HepG2 (cell line): Measurements from ENCODE around the gene RTEL1. TPM values are rescaled to one million over a fixed set of nuclear protein-coding genes. Genes with fewer than 3 reads are reported as not detected.

ENCODE experiments used
- CC2D1A ChIP-seq: sonication (generic); formaldehyde crosslinking; IDR thresholded peaks from 2 replicates; pipeline ENCODE4 v1.8.1; 2023; ENCODE audit warnings: mild to moderate bottlenecking, missing genetic modification reagents
- EEA1 ChIP-seq: sonication (generic); formaldehyde crosslinking; IDR thresholded peaks from 2 replicates; pipeline ENCODE4 v1.5.1; 2020; ENCODE audit warnings: mild to moderate bottlenecking, missing genetic modification reagents, borderline replicate concordance
- FOSL1 ChIP-seq: sonication (generic); formaldehyde crosslinking; IDR thresholded peaks from 2 replicates; pipeline ENCODE4 v1.9.0; 2021; ENCODE audit warnings: missing genetic modification reagents, borderline replicate concordance
- MTA1 ChIP-seq: sonication (generic); formaldehyde crosslinking; IDR thresholded peaks from 2 replicates; pipeline ENCODE4 v1.4.0; 2020; ENCODE audit warnings: missing genetic modification reagents, mild to moderate bottlenecking, borderline replicate concordance
- SCMH1 ChIP-seq: sonication (generic); formaldehyde crosslinking; IDR thresholded peaks from 2 replicates; pipeline ENCODE4 v1.9.0; 2021; ENCODE audit warnings: missing genetic modification reagents, mild to moderate bottlenecking, borderline replicate concordance
- SMAD3 ChIP-seq: sonication (generic); formaldehyde crosslinking; IDR thresholded peaks from 2 replicates; pipeline ENCODE4 v1.4.0; 2020; ENCODE audit warnings: missing genetic modification reagents
- ZIK1 ChIP-seq: sonication (generic); formaldehyde crosslinking; IDR thresholded peaks from 2 replicates; pipeline ENCODE4 v1.5.0; 2020; ENCODE audit warnings: mild to moderate bottlenecking, low read depth, missing genetic modification reagents, borderline replicate concordance
- ZNF296 ChIP-seq: sonication (generic); formaldehyde crosslinking; conservative IDR thresholded peaks from 2 replicates; pipeline ENCODE4 v1.5.0; 2020; ENCODE audit warnings: mild to moderate bottlenecking, missing genetic modification reagents
- ZNF468 ChIP-seq: sonication (generic); formaldehyde crosslinking; IDR thresholded peaks from 2 replicates; pipeline ENCODE4 v1.8.0; 2022; ENCODE audit warnings: mild to moderate bottlenecking, moderate library complexity, missing genetic modification reagents
- ZNF615 ChIP-seq: sonication (generic); formaldehyde crosslinking; IDR thresholded peaks from 2 replicates; pipeline ENCODE4 v1.5.0; 2020; ENCODE audit warnings: mild to moderate bottlenecking, missing genetic modification reagents, borderline replicate concordance
- ZNF678 ChIP-seq: sonication (generic); formaldehyde crosslinking; IDR thresholded peaks from 2 replicates; pipeline ENCODE4 v1.4.0; 2020; ENCODE audit warnings: mild to moderate bottlenecking, missing genetic modification reagents
- ZNF703 ChIP-seq: sonication (generic); formaldehyde crosslinking; IDR thresholded peaks from 2 replicates; pipeline ENCODE4 v1.5.1; 2020; ENCODE audit warnings: missing genetic modification reagents, mild to moderate bottlenecking, moderate library complexity, borderline replicate concordance
- polyA plus RNA-seq, 8 experiments: library from polyadenylated mRNA; depleted of rRNA in 3 of 8; stranded (reverse) in 7 of 8; unstranded in 1 of 8; fragments of >200 nt; fragmentation: Illumina TruSeq in 4 of 8; extraction: Trizol in 4 of 8; gene quantifications; 2 replicates each; pipeline versions ENCODE4 v1.2.1 to v1.2.3, GENCODE V29; 2011 to 2016; ENCODE audit warnings: low read depth in 4 of 8, missing spikeins in 1 of 8, mixed read lengths in 1 of 8; ENCODE audit not compliant: insufficient read depth in 1 of 8
- total RNA-seq, 5 experiments: library from RNA; depleted of rRNA; stranded (reverse); fragments of >200 nt; fragmentation: Illumina TruSeq; extraction: Trizol; gene quantifications; 2 replicates each; pipeline ENCODE4 v1.2.3, GENCODE V29; 2016; ENCODE audit warnings: low read depth in 1 of 5
- TF ChIP-seq, protein P1 (sequence below): sonication (generic); formaldehyde crosslinking; IDR thresholded peaks from 2 replicates; pipeline ENCODE4; 2020; ENCODE audit warnings: missing genetic modification reagents, mild to moderate bottlenecking, borderline replicate concordance
- TF ChIP-seq, protein P2 (sequence below): sonication (generic); IDR thresholded peaks from 2 replicates; pipeline ENCODE4 v1.6.1; 2016; ENCODE audit warnings: low read depth, borderline replicate concordance
- TF ChIP-seq, protein P3 (sequence below): sonication (generic); formaldehyde crosslinking; IDR thresholded peaks from 2 replicates; pipeline ENCODE4 v1.5.0; 2020; ENCODE audit warnings: mild to moderate bottlenecking, missing genetic modification reagents
- TF ChIP-seq, protein P4 (sequence below): sonication (generic); formaldehyde crosslinking; IDR thresholded peaks from 2 replicates; pipeline ENCODE4 v1.8.1; 2022; ENCODE audit warnings: low read depth, mild to moderate bottlenecking, missing genetic modification reagents

RTEL1 gene
- total and polyA plus RNA-seq, 2 of the 13 experiments (the other 11 are each of a cell fraction or from before 2014, with no cell fraction given), result 21.8 to 36.4 TPM

DNA sequence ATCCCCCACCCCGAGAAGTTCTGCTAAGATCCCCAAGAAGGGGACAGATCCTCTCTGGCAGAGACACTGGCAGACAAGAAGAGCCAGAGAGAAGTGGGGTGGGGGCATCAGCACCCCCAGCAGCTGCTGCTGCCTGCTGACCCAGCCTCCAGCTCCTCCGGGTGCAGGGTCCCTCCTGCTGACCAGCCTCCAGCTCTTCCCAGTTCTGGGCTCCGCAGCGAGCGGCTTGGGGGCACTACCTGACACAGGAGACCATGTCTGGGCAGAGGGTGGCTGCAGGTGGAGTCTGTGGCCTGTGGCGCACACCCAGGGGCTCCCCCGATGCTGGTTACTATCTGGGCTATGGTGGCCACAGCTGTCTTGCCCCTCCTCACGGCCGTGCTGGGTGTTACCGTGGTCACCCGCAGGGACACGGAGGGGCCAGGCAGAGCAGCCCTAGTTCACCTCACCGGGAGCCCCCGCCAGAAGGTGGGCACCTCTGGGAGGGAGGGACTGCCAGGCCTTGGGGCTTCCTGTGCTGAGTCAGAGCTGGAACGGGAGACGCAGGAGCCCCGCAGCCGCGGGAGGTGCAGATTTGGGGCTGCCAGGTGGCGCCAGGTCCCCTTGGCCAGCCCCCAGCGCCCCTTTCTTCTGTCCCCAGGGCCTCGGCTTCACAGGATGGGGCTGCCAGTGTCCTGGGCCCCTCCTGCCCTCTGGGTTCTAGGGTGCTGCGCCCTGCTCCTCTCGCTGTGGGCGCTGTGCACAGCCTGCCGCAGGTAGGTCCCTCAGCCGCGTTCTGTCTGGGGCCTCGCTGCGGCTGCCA, 79.0 kb downstream of the RTEL1 start (continued):
- TF ChIP-seq ZNF296 (CRISPR knock-in tag) (peak; percentile 27; the same call in 1 of the 2 replicates), FOSL1 (CRISPR knock-in tag) (no peak), ZNF678 (peak; percentile 32; the same call in 1 of the 2 replicates), SCMH1 (CRISPR knock-in tag) (no peak), EEA1 (CRISPR knock-in tag) (peak; percentile 87; the same call in 1 of the 2 replicates), CC2D1A (0 out of 2 replicates have a peak, but pooled peaks have one; percentile 83), MTA1 (CRISPR knock-in tag) (0 out of 2 replicates have a peak, but pooled peaks have one; percentile 7), ZIK1 (no peak; the same call in 1 of the 2 replicates), SMAD3 (CRISPR knock-in tag) (no peak), ZNF703 (CRISPR knock-in tag) (no peak; the same call in 1 of the 2 replicates), ZNF468 (CRISPR knock-in tag) (peak; percentile 44; the same call in 1 of the 2 replicates), ZNF615 (CRISPR knock-in tag) (no peak)
- TF ChIP-seq, protein P1, sequence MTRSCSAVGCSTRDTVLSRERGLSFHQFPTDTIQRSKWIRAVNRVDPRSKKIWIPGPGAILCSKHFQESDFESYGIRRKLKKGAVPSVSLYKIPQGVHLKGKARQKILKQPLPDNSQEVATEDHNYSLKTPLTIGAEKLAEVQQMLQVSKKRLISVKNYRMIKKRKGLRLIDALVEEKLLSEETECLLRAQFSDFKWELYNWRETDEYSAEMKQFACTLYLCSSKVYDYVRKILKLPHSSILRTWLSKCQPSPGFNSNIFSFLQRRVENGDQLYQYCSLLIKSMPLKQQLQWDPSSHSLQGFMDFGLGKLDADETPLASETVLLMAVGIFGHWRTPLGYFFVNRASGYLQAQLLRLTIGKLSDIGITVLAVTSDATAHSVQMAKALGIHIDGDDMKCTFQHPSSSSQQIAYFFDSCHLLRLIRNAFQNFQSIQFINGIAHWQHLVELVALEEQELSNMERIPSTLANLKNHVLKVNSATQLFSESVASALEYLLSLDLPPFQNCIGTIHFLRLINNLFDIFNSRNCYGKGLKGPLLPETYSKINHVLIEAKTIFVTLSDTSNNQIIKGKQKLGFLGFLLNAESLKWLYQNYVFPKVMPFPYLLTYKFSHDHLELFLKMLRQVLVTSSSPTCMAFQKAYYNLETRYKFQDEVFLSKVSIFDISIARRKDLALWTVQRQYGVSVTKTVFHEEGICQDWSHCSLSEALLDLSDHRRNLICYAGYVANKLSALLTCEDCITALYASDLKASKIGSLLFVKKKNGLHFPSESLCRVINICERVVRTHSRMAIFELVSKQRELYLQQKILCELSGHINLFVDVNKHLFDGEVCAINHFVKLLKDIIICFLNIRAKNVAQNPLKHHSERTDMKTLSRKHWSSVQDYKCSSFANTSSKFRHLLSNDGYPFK, result no peak
- TF ChIP-seq, protein P2, sequence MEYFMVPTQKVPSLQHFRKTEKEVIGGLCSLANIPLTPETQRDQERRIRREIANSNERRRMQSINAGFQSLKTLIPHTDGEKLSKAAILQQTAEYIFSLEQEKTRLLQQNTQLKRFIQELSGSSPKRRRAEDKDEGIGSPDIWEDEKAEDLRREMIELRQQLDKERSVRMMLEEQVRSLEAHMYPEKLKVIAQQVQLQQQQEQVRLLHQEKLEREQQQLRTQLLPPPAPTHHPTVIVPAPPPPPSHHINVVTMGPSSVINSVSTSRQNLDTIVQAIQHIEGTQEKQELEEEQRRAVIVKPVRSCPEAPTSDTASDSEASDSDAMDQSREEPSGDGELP, result peak; percentile 7; the same call in 1 of the 2 replicates
- TF ChIP-seq, protein P3, sequence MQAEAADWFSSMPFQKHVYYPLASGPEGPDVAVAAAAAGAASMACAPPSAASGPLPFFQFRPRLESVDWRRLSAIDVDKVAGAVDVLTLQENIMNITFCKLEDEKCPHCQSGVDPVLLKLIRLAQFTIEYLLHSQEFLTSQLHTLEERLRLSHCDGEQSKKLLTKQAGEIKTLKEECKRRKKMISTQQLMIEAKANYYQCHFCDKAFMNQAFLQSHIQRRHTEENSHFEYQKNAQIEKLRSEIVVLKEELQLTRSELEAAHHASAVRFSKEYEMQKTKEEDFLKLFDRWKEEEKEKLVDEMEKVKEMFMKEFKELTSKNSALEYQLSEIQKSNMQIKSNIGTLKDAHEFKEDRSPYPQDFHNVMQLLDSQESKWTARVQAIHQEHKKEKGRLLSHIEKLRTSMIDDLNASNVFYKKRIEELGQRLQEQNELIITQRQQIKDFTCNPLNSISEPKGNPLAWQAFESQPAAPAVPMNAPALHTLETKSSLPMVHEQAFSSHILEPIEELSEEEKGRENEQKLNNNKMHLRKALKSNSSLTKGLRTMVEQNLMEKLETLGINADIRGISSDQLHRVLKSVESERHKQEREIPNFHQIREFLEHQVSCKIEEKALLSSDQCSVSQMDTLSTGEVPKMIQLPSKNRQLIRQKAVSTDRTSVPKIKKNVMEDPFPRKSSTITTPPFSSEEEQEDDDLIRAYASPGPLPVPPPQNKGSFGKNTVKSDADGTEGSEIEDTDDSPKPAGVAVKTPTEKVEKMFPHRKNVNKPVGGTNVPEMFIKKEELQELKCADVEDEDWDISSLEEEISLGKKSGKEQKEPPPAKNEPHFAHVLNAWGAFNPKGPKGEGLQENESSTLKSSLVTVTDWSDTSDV, result no peak
- TF ChIP-seq, protein P4, sequence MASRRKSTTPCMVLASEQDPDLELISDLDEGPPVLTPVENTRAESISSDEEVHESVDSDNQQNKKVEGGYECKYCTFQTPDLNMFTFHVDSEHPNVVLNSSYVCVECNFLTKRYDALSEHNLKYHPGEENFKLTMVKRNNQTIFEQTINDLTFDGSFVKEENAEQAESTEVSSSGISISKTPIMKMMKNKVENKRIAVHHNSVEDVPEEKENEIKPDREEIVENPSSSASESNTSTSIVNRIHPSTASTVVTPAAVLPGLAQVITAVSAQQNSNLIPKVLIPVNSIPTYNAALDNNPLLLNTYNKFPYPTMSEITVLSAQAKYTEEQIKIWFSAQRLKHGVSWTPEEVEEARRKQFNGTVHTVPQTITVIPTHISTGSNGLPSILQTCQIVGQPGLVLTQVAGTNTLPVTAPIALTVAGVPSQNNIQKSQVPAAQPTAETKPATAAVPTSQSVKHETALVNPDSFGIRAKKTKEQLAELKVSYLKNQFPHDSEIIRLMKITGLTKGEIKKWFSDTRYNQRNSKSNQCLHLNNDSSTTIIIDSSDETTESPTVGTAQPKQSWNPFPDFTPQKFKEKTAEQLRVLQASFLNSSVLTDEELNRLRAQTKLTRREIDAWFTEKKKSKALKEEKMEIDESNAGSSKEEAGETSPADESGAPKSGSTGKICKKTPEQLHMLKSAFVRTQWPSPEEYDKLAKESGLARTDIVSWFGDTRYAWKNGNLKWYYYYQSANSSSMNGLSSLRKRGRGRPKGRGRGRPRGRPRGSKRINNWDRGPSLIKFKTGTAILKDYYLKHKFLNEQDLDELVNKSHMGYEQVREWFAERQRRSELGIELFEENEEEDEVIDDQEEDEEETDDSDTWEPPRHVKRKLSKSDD (CRISPR knock-in tag), result peak; percentile 30; the same call in 1 of the 2 replicates
